ENCODE data around the gene SLC10A1.

SLC10A1 gene

DNA sequence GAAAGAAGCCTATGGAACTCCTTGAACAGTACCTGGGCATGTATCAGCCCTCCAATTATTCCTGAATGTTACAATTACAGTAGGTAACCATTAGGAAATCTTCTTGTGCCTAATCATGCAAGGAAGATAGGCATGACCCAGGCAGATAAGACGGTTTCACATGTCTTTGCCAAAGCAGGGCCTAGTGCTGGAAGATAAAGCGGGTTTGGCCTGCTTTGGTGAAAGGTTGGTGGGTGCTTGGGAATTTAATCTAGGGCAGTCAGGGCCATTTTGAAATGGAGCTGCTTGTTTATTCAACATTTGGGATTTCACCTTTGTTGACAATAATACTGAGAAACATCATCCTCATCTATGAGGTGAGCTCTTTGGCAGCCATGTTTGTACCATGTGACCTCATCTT lies 42.6 kb downstream of the SLC10A1 start:
- no peaks in the 10 kb centered on the region for H3K9me3 ChIP-seq (replicated peaks in 1 of 2; ENCODE audit: control insufficient read depth in 2 of 2, insufficient read depth in 1 of 2, low read depth in 1 of 2, low read length in 2 of 2)
- H3K4me1 ChIP-seq (ENCODE audit: control insufficient read depth in 2 of 2, insufficient read depth in 1 of 2, low read depth in 1 of 2, low read length in 2 of 2): no peaks in the 10 kb centered on the region
- H2BK120ac ChIP-seq (ENCODE audit: low read depth, low read length): no peak overlapping the region
- H3K27ac ChIP-seq (replicated peaks; ENCODE audit: low read length): no peak overlapping the region
- no peak overlapping the region for H3K14ac ChIP-seq (ENCODE audit: low read length)
- no peaks in the 10 kb centered on the region for H3K36me3 ChIP-seq (replicated peaks in 1 of 2; ENCODE audit: control insufficient read depth in 2 of 2, insufficient read depth in 2 of 2, low read length in 2 of 2)
- no peak overlapping the region for H3K4me3 ChIP-seq (ENCODE audit: low read length in 2 of 2)
- WGBS, 2 donors (ENCODE audit: extremely low coverage in 2 of 2, insufficient read length in 2 of 2, insufficient replicate concordance in 1 of 2): no CpG with 5 or more reads among the region's 2 CpGs
- H2BK5ac ChIP-seq (ENCODE audit: low read length): no peak overlapping the region
- no peak overlapping the region for H4K8ac ChIP-seq (ENCODE audit: low read depth, low read length)
- H4K91ac ChIP-seq (ENCODE audit: low read depth, low read length, poor library complexity): no peak overlapping the region
- no peak for DNase-seq (ENCODE audit: low spot score)
- H3K4ac ChIP-seq (ENCODE audit: low read length): peak overlapping the region; percentile 85
- H3K18ac ChIP-seq (ENCODE audit: low read length): no peak overlapping the region
- no peak overlapping the region for H2AK5ac ChIP-seq (ENCODE audit: low read depth, low read length)
- H3K4me2 ChIP-seq (ENCODE audit: insufficient read depth, low read length, poor library complexity, severe bottlenecking): no peak overlapping the region
- no peak overlapping the region for H2BK15ac ChIP-seq (ENCODE audit: low read length)
- H3K79me1 ChIP-seq (ENCODE audit: low read depth, low read length): no peaks in the 10 kb centered on the region
- H3K23ac ChIP-seq (ENCODE audit: low read depth, low read length, poor library complexity): no peak overlapping the region
- H2BK12ac ChIP-seq (ENCODE audit: low read length): no peak overlapping the region
- H2AFZ ChIP-seq (ENCODE audit: low read length): no peak overlapping the region
- peaks cover 0 to 17% (median 0%) of the 10 kb centered on the region in 3 experiments for H3K27me3 ChIP-seq (ENCODE audit: control insufficient read depth in 3 of 3, insufficient read depth in 3 of 3, low read depth in 1 of 3, low read length in 3 of 3)
- H3K9ac ChIP-seq (ENCODE audit: low read depth, low read length, poor library complexity): no peak overlapping the region

DNA sequence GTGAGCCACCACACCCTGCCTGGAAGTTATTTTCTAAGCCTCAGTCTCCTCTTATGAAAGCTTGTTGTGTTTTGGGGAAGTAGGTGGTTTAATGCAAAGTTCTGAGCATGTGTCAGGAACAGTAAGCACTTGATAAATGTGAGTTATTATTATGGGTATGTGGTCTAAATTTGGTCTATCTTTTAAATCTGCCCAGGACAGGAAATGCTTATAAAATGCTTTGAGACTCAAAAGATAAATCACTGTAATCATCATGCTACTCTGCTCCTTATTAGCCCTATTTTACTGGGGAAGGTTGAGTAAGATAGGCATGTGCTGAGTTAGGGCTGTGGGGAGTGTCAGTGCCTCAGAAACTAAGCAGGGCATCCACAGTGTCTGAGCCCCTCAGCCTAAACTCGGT lies 43.2 kb downstream of the SLC10A1 start:
- no peak overlapping the region for H3K23ac ChIP-seq (ENCODE audit: low read depth, low read length, poor library complexity)
- no peak overlapping the region for H2BK12ac ChIP-seq (ENCODE audit: low read length)
- no peak overlapping the region for H2BK120ac ChIP-seq (ENCODE audit: low read depth, low read length)
- peaks cover 0 to 15% (median 0%) of the 10 kb centered on the region in 3 experiments for H3K27me3 ChIP-seq (ENCODE audit: control insufficient read depth in 3 of 3, insufficient read depth in 3 of 3, low read depth in 1 of 3, low read length in 3 of 3)
- no peak overlapping the region for H3K4me2 ChIP-seq (ENCODE audit: insufficient read depth, low read length, poor library complexity, severe bottlenecking)
- H2AFZ ChIP-seq (ENCODE audit: low read length): no peak overlapping the region
- no peak overlapping the region for H3K9ac ChIP-seq (ENCODE audit: low read depth, low read length, poor library complexity)
- no peak overlapping the region for H2AK5ac ChIP-seq (ENCODE audit: low read depth, low read length)
- H3K18ac ChIP-seq (ENCODE audit: low read length): no peak overlapping the region
- no peak overlapping the region for H3K14ac ChIP-seq (ENCODE audit: low read length)
- no peaks in the 10 kb centered on the region for H3K4me1 ChIP-seq (ENCODE audit: control insufficient read depth in 2 of 2, insufficient read depth in 1 of 2, low read depth in 1 of 2, low read length in 2 of 2)
- DNase-seq (ENCODE audit: low spot score): no peak
- no peak overlapping the region for H4K91ac ChIP-seq (ENCODE audit: low read depth, low read length, poor library complexity)
- no peak overlapping the region for H2BK5ac ChIP-seq (ENCODE audit: low read length)
- WGBS, 2 donors (ENCODE audit: extremely low coverage in 2 of 2, insufficient read length in 2 of 2, insufficient replicate concordance in 1 of 2): no CpG with 5 or more reads among the region's 1 CpG
- no peak overlapping the region for H4K8ac ChIP-seq (ENCODE audit: low read depth, low read length)
- no peaks in the 10 kb centered on the region for H3K79me1 ChIP-seq (ENCODE audit: low read depth, low read length)
- no peaks in the 10 kb centered on the region for H3K36me3 ChIP-seq (replicated peaks in 1 of 2; ENCODE audit: control insufficient read depth in 2 of 2, insufficient read depth in 2 of 2, low read length in 2 of 2)
- H3K9me3 ChIP-seq (replicated peaks in 1 of 2; ENCODE audit: control insufficient read depth in 2 of 2, insufficient read depth in 1 of 2, low read depth in 1 of 2, low read length in 2 of 2): no peaks in the 10 kb centered on the region
- H2BK15ac ChIP-seq (ENCODE audit: low read length): no peak overlapping the region
- no peak overlapping the region for H3K4me3 ChIP-seq (ENCODE audit: low read length in 2 of 2)
- no peak overlapping the region for H3K27ac ChIP-seq (replicated peaks; ENCODE audit: low read length)
- no peak overlapping the region for H3K4ac ChIP-seq (ENCODE audit: low read length)

DNA sequence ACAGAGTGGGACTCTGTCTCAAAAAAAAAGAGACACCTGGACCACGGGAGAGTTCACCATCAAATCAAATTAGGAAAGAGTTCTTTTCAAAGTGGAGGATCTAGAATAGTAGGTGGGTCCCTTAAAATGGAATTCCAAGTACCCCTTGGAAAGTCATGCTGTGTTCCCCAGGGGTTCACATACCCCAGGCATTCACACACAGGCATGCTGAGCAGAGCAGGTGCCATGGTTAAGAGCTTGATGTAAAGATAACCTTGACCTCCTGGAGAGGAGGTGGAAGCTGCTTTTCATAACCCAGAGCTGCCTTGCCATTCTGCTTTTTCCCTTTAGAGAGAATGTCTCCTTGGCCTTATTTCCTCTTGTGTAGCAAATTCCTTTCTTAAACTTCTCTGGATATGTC lies 44.3 kb downstream of the SLC10A1 start:
- DNase-seq (ENCODE audit: low spot score): no peak
- Histone ChIP-seq H3K4me3 (ENCODE audit: low read length in 2 of 2) (no peak overlapping the region), H3K14ac (ENCODE audit: low read length) (no peak overlapping the region), H4K8ac (ENCODE audit: low read depth, low read length) (no peak overlapping the region), H3K79me1 (ENCODE audit: low read depth, low read length) (no peaks in the 10 kb centered on the region), H3K4ac (ENCODE audit: low read length) (no peak overlapping the region), H2BK5ac (ENCODE audit: low read length) (no peak overlapping the region), H2AK5ac (ENCODE audit: low read depth, low read length) (no peak overlapping the region), H3K27ac (replicated peaks; ENCODE audit: low read length) (no peak overlapping the region), H3K27me3 (ENCODE audit: control insufficient read depth in 3 of 3, insufficient read depth in 3 of 3, low read depth in 1 of 3, low read length in 3 of 3) (peaks cover 0 to 12% (median 0%) of the 10 kb centered on the region in 3 experiments), H2BK120ac (ENCODE audit: low read depth, low read length) (no peak overlapping the region), H3K9ac (ENCODE audit: low read depth, low read length, poor library complexity) (no peak overlapping the region), H4K91ac (ENCODE audit: low read depth, low read length, poor library complexity) (no peak overlapping the region), H2AFZ (ENCODE audit: low read length) (no peak overlapping the region), H3K23ac (ENCODE audit: low read depth, low read length, poor library complexity) (no peak overlapping the region), H3K18ac (ENCODE audit: low read length) (no peak overlapping the region), H3K9me3 (replicated peaks in 1 of 2; ENCODE audit: control insufficient read depth in 2 of 2, insufficient read depth in 1 of 2, low read depth in 1 of 2, low read length in 2 of 2) (no peaks in the 10 kb centered on the region), H2BK12ac (ENCODE audit: low read length) (no peak overlapping the region), H2BK15ac (ENCODE audit: low read length) (no peak overlapping the region), H3K4me1 (ENCODE audit: control insufficient read depth in 2 of 2, insufficient read depth in 1 of 2, low read depth in 1 of 2, low read length in 2 of 2) (no peaks in the 10 kb centered on the region), H3K36me3 (replicated peaks in 1 of 2; ENCODE audit: control insufficient read depth in 2 of 2, insufficient read depth in 2 of 2, low read length in 2 of 2) (no peaks in the 10 kb centered on the region), H3K4me2 (ENCODE audit: insufficient read depth, low read length, poor library complexity, severe bottlenecking) (no peak overlapping the region)
- WGBS, 2 donors (ENCODE audit: extremely low coverage in 2 of 2, insufficient read length in 2 of 2, insufficient replicate concordance in 1 of 2): no CpG with 5 or more reads among the region's 1 CpG

DNA sequence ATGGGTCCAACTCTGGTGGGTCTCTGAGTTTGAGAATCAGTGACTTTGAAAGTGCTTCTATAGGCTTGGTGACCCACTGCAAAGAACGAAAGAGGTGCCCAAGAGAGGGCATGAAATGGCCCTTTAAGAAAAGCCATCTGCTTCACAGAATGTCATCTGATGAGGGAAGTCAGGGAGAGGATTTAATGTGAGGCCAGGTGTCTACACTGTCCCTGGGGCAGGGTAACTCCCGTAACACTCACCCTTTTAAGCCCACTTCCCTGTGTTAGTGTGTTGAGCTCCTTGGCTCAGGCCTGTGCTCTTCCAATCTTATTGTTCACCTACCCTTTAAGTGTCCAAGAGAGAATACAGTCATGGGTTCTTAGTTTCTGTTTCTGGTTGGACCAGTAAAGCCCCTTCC lies 46.5 kb downstream of the SLC10A1 start:
- Histone ChIP-seq H4K8ac (ENCODE audit: low read depth, low read length) (no peak overlapping the region), H2AFZ (ENCODE audit: low read length) (no peak overlapping the region), H3K36me3 (replicated peaks in 1 of 2; ENCODE audit: control insufficient read depth in 2 of 2, insufficient read depth in 2 of 2, low read length in 2 of 2) (no peaks in the 10 kb centered on the region), H3K4me3 (ENCODE audit: low read length in 2 of 2) (no peak overlapping the region), H4K91ac (ENCODE audit: low read depth, low read length, poor library complexity) (no peak overlapping the region), H3K79me1 (ENCODE audit: low read depth, low read length) (no peaks in the 10 kb centered on the region), H2BK12ac (ENCODE audit: low read length) (no peak overlapping the region), H3K27ac (replicated peaks; ENCODE audit: low read length) (no peak overlapping the region), H3K9me3 (replicated peaks in 1 of 2; ENCODE audit: control insufficient read depth in 2 of 2, insufficient read depth in 1 of 2, low read depth in 1 of 2, low read length in 2 of 2) (no peaks in the 10 kb centered on the region), H3K14ac (ENCODE audit: low read length) (no peak overlapping the region), H3K4me2 (ENCODE audit: insufficient read depth, low read length, poor library complexity, severe bottlenecking) (no peak overlapping the region), H3K4me1 (ENCODE audit: control insufficient read depth in 2 of 2, insufficient read depth in 1 of 2, low read depth in 1 of 2, low read length in 2 of 2) (no peaks in the 10 kb centered on the region), H2BK15ac (ENCODE audit: low read length) (no peak overlapping the region), H3K23ac (ENCODE audit: low read depth, low read length, poor library complexity) (no peak overlapping the region), H2BK120ac (ENCODE audit: low read depth, low read length) (no peak overlapping the region), H3K4ac (ENCODE audit: low read length) (no peak overlapping the region), H2BK5ac (ENCODE audit: low read length) (no peak overlapping the region), H3K9ac (ENCODE audit: low read depth, low read length, poor library complexity) (no peak overlapping the region), H3K18ac (ENCODE audit: low read length) (no peak overlapping the region), H3K27me3 (ENCODE audit: control insufficient read depth in 3 of 3, insufficient read depth in 3 of 3, low read depth in 1 of 3, low read length in 3 of 3) (peaks cover 0 to 5% (median 0%) of the 10 kb centered on the region in 3 experiments), H2AK5ac (ENCODE audit: low read depth, low read length) (no peak overlapping the region)
- no CpG with 5 or more reads among the region's 2 CpGs for WGBS, 2 donors (ENCODE audit: extremely low coverage in 2 of 2, insufficient read length in 2 of 2, insufficient replicate concordance in 1 of 2)
- no peak for DNase-seq (ENCODE audit: low spot score)
